Activated T-cell treated with anti-CD3 and anti-CD28 coated beads, Interleukin-2, amount 50 U/mL, for 4 hours (primary cell): ENCODE results near the gene DOCK10. TPM values are rescaled to one million over a fixed set of nuclear protein-coding genes. Genes with fewer than 3 reads are reported as not detected.
A peak's percentile ranks its signal among the peaks of the same experiment; 100 is the strongest.
"Not testable (repeated sequence)": the region's sequence is repeated elsewhere in the genome, so short reads cannot be mapped to it uniquely, and the experiment has no call there.

Experiments used
- ATAC-seq, 2 donors: fragments of 200-7000 bp; cut with Tn5 transposase; one replicate each; pipeline ENCODE4 v1.10.0; 2021
- DNase-seq: peaks from one replicate; pipeline ENCODE4 v3.0.0-alpha.2; 2020
- H3K27me3 Mint-ChIP-seq: one replicate; pipeline ENCODE4 v1.8.0; 2021; ENCODE audit warnings: low read depth, mixed read lengths
- H3K36me3 Mint-ChIP-seq: one replicate; pipeline ENCODE4 v1.8.0; 2022; ENCODE audit warnings: mixed read lengths; ENCODE audit not compliant: insufficient read depth
- H3K4me1 Mint-ChIP-seq: one replicate; pipeline ENCODE4 v1.8.0; 2021; ENCODE audit warnings: low read depth, mixed read lengths
- H3K4me3 Mint-ChIP-seq: one replicate; pipeline ENCODE4 v1.8.0; 2021; ENCODE audit warnings: mild to moderate bottlenecking, moderate library complexity, mixed read lengths
- H3K9me3 Mint-ChIP-seq: one replicate; pipeline ENCODE4 v1.8.0; 2021; ENCODE audit warnings: mixed read lengths
- total RNA-seq, 3 donors: library from RNA; stranded (reverse); gene quantifications; one replicate each; pipeline ENCODE4 v1.2.1, GENCODE V29; 2021

The DOCK10 gene
- total RNA-seq, 3 donors from 2014 or later: 173 to 222 (median 219) TPM

DNA sequence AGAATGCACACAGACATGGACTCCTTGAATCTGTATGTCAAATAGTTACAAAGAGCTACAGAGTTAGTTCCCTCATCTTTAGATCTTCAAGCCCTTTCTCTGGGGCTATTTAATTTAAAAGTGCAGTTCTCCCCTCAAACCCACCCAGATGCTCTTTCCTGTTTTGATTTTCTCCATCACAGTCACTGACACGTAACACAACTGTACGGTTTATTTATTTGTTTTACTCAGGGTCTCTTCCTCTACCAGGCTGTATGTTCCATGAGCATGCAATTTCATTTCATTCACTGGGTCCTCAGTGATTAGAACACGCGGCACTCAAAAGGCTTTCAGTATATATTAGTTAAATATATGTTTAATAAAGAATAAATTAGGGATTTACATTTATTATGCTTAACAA is 94.7 kb downstream of the DOCK10 start:
- no peak for DNase-seq
- H3K4me1 Mint-ChIP-seq: peaks cover 71% of the 10 kb centered on the region
- ATAC-seq: no peak
- H3K36me3 Mint-ChIP-seq: peaks cover 34% of the 10 kb centered on the region
- H3K4me3 Mint-ChIP-seq: peak overlapping the region; percentile 95
- no peaks in the 10 kb centered on the region for H3K27me3 Mint-ChIP-seq
- H3K9me3 Mint-ChIP-seq: peaks cover 4% of the 10 kb centered on the region

DNA sequence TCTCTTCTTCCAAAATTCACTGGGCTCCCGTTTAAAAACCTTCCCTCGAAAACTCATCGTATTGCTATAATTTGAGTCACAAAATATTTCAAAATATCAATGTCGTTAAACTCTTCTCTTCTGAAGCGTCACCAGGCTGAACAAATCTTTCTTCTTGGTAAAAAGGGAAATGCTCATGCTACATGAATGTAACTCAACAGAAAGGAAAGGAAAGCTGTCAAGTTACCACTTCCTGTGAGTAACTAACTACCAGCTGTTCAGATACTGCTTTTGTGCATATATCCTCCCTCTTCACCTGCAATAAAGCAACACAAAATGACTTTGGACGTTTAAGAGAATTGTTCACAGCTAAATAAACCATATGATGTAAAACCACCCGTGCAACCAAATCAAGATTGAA is 95.4 kb downstream of the DOCK10 start:
- Mint-ChIP-seq H3K4me3 (peak overlapping the region; percentile 95), H3K36me3 (peaks cover 37% of the 10 kb centered on the region), H3K9me3 (no peaks in the 10 kb centered on the region), H3K27me3 (no peaks in the 10 kb centered on the region), H3K4me1 (peaks cover 73% of the 10 kb centered on the region)
- DNase-seq (no peak), ATAC-seq (peak; percentile 65 to 75)

DNA sequence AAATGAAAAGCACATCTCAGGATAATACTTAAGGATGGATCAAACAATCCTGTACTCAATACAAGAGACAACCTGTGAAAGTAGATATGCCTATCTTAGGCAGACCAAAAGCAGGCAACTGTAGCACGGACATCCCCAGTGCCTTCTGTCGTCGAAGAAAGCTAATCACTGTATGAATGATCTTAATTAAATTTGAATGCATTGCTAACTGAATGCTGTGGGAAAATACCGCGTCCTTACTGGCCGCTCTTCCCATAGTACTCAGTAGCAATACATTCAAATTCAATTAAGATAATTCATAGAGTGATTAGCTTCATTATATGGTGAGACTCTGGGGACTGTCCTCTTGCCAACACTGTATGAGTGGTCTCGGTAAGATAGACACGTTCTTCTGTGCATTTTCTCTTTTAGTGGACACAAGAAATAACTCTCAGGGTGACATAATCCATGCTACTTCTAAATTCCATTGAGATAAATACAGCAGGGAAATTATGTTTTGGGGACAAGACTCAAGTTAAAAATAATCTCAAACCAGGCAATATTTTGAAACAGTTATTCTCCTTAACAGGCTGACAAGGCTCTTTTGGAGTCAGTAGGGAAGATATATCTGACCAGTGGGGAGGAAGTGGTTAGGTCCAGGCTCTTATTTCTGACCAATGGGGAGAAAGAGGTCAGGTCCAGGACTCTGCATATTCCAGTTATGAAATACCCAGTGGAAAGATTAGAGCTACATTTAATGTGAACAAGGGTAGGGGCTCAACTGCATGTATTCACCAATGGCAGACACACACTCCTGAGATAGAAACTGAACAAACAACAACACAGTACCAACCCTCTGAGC is 97.3 kb downstream of the DOCK10 start:
- Mint-ChIP-seq H3K4me1 (peaks cover 73% of the 10 kb centered on the region), H3K36me3 (peaks cover 44% of the 10 kb centered on the region), H3K4me3 (peak overlapping the region; percentile 95), H3K9me3 (no peaks in the 10 kb centered on the region), H3K27me3 (no peaks in the 10 kb centered on the region)
- peak; percentile 16 to 28 for ATAC-seq
- DNase-seq: no peak

- peaks cover 42% of the 10 kb centered on the region for H3K36me3 Mint-ChIP-seq
- DNase-seq, H3K27me3 Mint-ChIP-seq, H3K9me3 Mint-ChIP-seq: not testable (repeated sequence)
- H3K4me1 Mint-ChIP-seq: peaks cover 71% of the 10 kb centered on the region
- peak overlapping the region; percentile 95 for H3K4me3 Mint-ChIP-seq
- ATAC-seq: peak; percentile 30 to 38
These were observed 98.6 kb downstream of the DOCK10 start for GRCh38 chr2:224943601-224944041.

DNA sequence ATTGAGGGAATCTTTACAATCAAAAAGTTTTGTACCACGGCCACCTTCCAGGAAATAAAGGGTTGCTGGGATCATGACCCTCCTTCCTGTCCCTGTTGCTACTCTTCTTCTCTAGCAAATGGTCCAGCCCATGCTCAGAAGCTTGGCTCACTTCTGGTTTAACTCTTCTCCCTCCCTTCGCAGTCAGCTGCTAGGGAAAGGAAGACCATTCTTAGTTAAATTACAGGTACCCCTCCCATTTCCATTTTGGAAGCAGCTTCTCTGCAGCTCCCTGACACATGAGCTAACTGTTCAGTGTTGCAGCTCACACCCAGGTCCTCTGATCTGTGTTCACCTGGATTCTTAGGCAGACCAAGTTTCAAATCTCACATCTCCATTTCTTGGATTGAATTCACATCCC is 100.3 kb downstream of the DOCK10 start:
- Mint-ChIP-seq H3K4me1 (peaks cover 70% of the 10 kb centered on the region), H3K36me3 (peaks cover 50% of the 10 kb centered on the region), H3K4me3 (peak overlapping the region; percentile 79), H3K9me3 (no peaks in the 10 kb centered on the region), H3K27me3 (no peaks in the 10 kb centered on the region)
- ATAC-seq (no peak), DNase-seq (no peak)

DNA sequence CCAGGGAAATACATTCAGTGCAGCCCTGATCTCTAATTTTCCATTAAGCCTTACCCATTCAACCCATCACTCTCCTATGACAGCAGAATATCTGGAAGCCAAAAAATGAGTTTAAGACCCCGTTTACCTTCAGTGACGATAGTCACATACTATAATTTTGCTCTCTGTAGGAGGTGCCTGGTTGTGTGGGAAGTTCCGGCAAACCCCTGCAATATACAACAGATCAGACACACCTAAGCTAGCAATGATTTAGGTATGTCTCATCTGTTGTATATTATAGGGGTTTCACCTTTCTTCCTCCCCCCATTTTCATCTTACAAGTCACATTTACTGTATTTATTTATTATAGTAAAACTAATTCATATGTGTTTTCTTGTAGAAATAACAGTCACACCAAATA is 101.7 kb downstream of the DOCK10 start:
- Mint-ChIP-seq H3K27me3 (no peaks in the 10 kb centered on the region), H3K4me1 (peaks cover 77% of the 10 kb centered on the region), H3K4me3 (peak overlapping the region; percentile 30), H3K9me3 (no peaks in the 10 kb centered on the region), H3K36me3 (peaks cover 52% of the 10 kb centered on the region)
- no peak for DNase-seq
- peak; percentile 46 to 57 for ATAC-seq

- Mint-ChIP-seq H3K36me3 (peaks cover 46% of the 10 kb centered on the region), H3K9me3 (no peaks in the 10 kb centered on the region), H3K4me1 (peaks cover 80% of the 10 kb centered on the region), H3K4me3 (peak overlapping the region; percentile 43), H3K27me3 (no peaks in the 10 kb centered on the region)
- ATAC-seq (peak; percentile 50 to 60), DNase-seq (no peak)
These were observed 103.6 kb downstream of the DOCK10 start for GRCh38 chr2:224938651-224939182.

DNA sequence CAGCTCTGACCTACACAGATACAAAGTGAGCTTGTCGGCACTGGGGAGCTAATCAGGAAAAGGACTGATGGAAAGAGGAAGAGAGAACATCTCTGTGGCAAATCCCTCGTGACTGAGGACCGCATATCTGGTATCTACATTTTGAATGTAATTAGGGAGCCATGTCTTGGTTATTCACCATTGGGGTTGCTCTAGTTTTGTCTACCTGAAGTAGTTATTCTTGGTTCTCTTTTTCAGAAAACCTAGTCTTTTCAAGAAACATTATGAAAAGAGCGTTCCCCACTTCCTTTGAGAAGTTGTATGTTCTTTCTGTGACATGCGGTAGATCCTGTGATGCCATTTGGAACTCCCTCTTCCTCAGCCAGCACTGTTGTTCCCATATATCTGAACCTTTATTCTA is 104.4 kb downstream of the DOCK10 start:
- Mint-ChIP-seq H3K9me3 (no peaks in the 10 kb centered on the region), H3K27me3 (no peaks in the 10 kb centered on the region), H3K36me3 (peaks cover 44% of the 10 kb centered on the region), H3K4me1 (peaks cover 83% of the 10 kb centered on the region), H3K4me3 (peak overlapping the region; percentile 43)
- DNase-seq (no peak), ATAC-seq (no peak)

DNA sequence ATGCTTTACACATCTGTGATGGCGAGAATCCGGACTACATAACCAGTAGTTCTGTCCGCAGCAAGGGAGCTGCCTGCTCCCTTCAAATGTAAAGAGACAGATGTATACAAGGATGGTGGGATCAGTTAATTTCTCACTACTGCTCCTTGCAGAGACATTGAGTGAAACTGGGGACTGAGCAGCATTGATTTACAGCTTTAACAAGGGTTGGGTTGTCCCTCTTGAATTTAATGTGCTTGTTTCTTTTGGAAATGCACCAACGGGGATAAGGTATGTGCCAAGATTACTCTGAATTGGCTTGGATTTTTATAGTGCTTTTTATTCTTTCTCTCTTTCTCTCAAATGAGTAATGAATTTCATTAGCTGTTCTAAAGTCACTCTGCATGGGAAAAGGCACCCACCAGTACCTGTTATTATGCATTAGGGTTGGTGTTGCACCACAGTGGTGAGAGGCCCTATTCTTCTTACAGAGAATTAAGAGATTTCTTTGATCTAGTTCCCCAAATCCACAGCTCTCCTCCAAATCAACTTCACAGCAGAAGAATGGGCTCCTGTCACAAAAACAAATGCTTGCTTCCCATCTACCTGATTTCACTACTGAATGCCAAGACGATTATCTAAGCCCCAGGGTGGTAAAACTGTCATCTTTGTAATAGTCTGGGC is 107.6 kb downstream of the DOCK10 start:
- H3K4me3 Mint-ChIP-seq: no peak overlapping the region
- H3K9me3 Mint-ChIP-seq: no peaks in the 10 kb centered on the region
- no peak for ATAC-seq
- no peaks in the 10 kb centered on the region for H3K27me3 Mint-ChIP-seq
- H3K4me1 Mint-ChIP-seq: peaks cover 89% of the 10 kb centered on the region
- DNase-seq: no peak
- peaks cover 36% of the 10 kb centered on the region for H3K36me3 Mint-ChIP-seq

DNA sequence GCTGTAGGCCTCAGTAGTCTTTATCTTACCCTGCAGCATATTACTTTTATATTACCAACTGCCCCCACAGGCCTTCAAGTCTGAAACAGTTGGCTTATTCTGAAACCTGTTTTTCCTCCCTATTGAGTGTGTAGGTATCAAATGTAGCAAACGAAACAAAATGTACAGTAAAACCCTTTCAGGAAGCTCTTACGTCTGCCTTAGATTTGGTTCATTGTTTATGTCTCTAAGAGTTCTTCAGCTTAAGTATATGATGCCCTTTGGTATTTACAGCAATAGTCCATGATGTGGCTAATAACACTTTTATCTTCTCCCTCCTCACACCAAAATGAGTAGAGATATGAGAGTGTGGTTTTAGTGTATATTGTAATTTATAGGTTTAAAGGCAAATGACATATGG is 108.8 kb downstream of the DOCK10 start:
- ATAC-seq (peak; percentile 55 to 68), DNase-seq (no peak)
- H3K27me3 Mint-ChIP-seq: no peaks in the 10 kb centered on the region
- peak overlapping the region; percentile 11 for H3K4me3 Mint-ChIP-seq
- H3K9me3 Mint-ChIP-seq: no peaks in the 10 kb centered on the region
- H3K36me3 Mint-ChIP-seq: peaks cover 44% of the 10 kb centered on the region
- H3K4me1 Mint-ChIP-seq: peaks cover 91% of the 10 kb centered on the region

- Mint-ChIP-seq H3K4me3 (no peak overlapping the region), H3K36me3 (peaks cover 50% of the 10 kb centered on the region), H3K9me3 (no peaks in the 10 kb centered on the region), H3K27me3 (no peaks in the 10 kb centered on the region), H3K4me1 (peaks cover 91% of the 10 kb centered on the region)
- ATAC-seq (no peak), DNase-seq (no peak)
These were observed 109.7 kb downstream of the DOCK10 start for GRCh38 chr2:224932522-224932921.

- DNase-seq (no peak), ATAC-seq (no peak)
- H3K27me3 Mint-ChIP-seq: no peaks in the 10 kb centered on the region
- no peaks in the 10 kb centered on the region for H3K9me3 Mint-ChIP-seq
- H3K4me3 Mint-ChIP-seq: no peak overlapping the region
- H3K4me1 Mint-ChIP-seq: peaks cover 93% of the 10 kb centered on the region
- peaks cover 51% of the 10 kb centered on the region for H3K36me3 Mint-ChIP-seq
These were observed 110.3 kb downstream of the DOCK10 start for GRCh38 chr2:224931956-224932355.

DNA sequence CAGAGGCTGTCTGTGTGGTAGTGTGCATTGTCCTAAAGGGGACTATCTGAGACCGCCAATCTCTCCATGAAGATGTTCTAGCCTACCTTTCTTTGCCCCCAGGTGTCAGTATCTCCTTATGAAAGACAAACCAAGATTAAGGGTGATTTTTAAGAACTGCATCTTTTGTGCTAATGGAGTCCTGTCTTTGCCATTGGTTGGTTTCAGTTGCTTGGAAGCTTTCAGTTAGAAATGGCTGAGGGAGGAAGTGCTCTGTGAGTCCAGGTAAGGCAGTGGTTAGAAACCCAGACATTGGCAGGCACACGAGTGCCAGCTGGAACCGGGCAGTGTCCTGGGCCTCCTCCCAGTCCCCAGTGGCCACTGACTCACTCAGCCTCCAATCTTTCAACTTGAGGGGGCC is 111.3 kb downstream of the DOCK10 start:
- no peaks in the 10 kb centered on the region for H3K27me3 Mint-ChIP-seq
- DNase-seq (no peak), ATAC-seq (no peak)
- no peaks in the 10 kb centered on the region for H3K9me3 Mint-ChIP-seq
- H3K4me1 Mint-ChIP-seq: peaks cover 95% of the 10 kb centered on the region
- H3K4me3 Mint-ChIP-seq: no peak overlapping the region
- peaks cover 57% of the 10 kb centered on the region for H3K36me3 Mint-ChIP-seq

GRCh38 chr2:224930124-224930523 is 112.1 kb downstream of the DOCK10 start:
- no peak for ATAC-seq
- H3K9me3 Mint-ChIP-seq: no peaks in the 10 kb centered on the region
- no peaks in the 10 kb centered on the region for H3K27me3 Mint-ChIP-seq
- H3K4me1 Mint-ChIP-seq: peaks cover 100% of the 10 kb centered on the region
- DNase-seq: no peak
- peaks cover 57% of the 10 kb centered on the region for H3K36me3 Mint-ChIP-seq
- H3K4me3 Mint-ChIP-seq: peak overlapping the region; percentile 47
